ENCODE measurements around the gene SP8. TPM values are rescaled to one million over a fixed set of nuclear protein-coding genes. Genes with fewer than 3 reads are reported as not detected.

SP8 gene
- polyA plus RNA-seq, 3 donors = not detected

- Mint-ChIP-seq H3K27me3 (ENCODE audit: low read depth in 3 of 3) (peaks cover 0 to 2% (median 2%) of the 10 kb centered on the region in 3 donors), H3K9me3 (peaks cover 0 to 3% (median 0%) of the 10 kb centered on the region in 7 donors), H3K4me1 (no peaks in the 10 kb centered on the region), H3K36me3 (no peaks in the 10 kb centered on the region), H3K4me3 (no peak overlapping the region), H3K27ac (no peak overlapping the region)
- no peaks in the 10 kb centered on the region for H4K20me1 ChIP-seq (ENCODE audit: insufficient read depth, low read length)
- no peaks in the 10 kb centered on the region for H3K79me2 ChIP-seq (ENCODE audit: insufficient read depth, low read length)
- H3K4me3 ChIP-seq (replicated peaks in 1 of 3; ENCODE audit: low read depth in 2 of 3, low read length in 3 of 3) = no peak overlapping the region
- no peaks in the 10 kb centered on the region for H3K36me3 ChIP-seq (replicated peaks in 1 of 2; ENCODE audit: control insufficient read depth in 1 of 2, insufficient read depth in 2 of 2, low read length in 2 of 2)
- H3K9me3 ChIP-seq (replicated peaks in 1 of 2; ENCODE audit: control insufficient read depth in 1 of 2, insufficient read depth in 1 of 2, low read length in 2 of 2) = no peaks in the 10 kb centered on the region
- no peaks in the 10 kb centered on the region for H3K27me3 ChIP-seq (ENCODE audit: control insufficient read depth in 2 of 2, insufficient read depth in 2 of 2, low read length in 2 of 2)
- no peak for DNase-seq
- H3K4me2 ChIP-seq (replicated peaks; ENCODE audit: extremely low read depth, low read length, poor library complexity, severe bottlenecking) = no peak overlapping the region
- no peak overlapping the region for H3K27ac ChIP-seq (ENCODE audit: low read depth in 1 of 2, low read length in 2 of 2)
- WGBS (ENCODE audit: insufficient coverage) = 98% methylated on average over 7 of the region's 11 CpGs
- no peak for TF ChIP-seq CTCF (IDR thresholded peaks at IDR 0.05)
- intact Hi-C loops (cut with micrococcal nuclease) = no loop called here
- H2AFZ ChIP-seq (ENCODE audit: insufficient read depth, low read depth, low read length, poor library complexity, severe bottlenecking) = no peak overlapping the region
- no peak overlapping the region for H3K9ac ChIP-seq (ENCODE audit: insufficient read depth, low read length, poor library complexity, severe bottlenecking)
- H3K4me1 ChIP-seq (ENCODE audit: control insufficient read depth in 1 of 2, insufficient read depth in 2 of 2, low read length in 2 of 2) = no peaks in the 10 kb centered on the region
Observed at GRCh38 chr7:20738518-20739481, 47.9 kb downstream of the SP8 start.

- Histone ChIP-seq H3K4me2 (replicated peaks; ENCODE audit: extremely low read depth, low read length, poor library complexity, severe bottlenecking) (no peak overlapping the region), H3K36me3 (replicated peaks in 1 of 2; ENCODE audit: control insufficient read depth in 1 of 2, insufficient read depth in 2 of 2, low read length in 2 of 2) (no peaks in the 10 kb centered on the region), H3K9me3 (replicated peaks in 1 of 2; ENCODE audit: control insufficient read depth in 1 of 2, insufficient read depth in 1 of 2, low read length in 2 of 2) (no peaks in the 10 kb centered on the region), H4K20me1 (ENCODE audit: insufficient read depth, low read length) (no peaks in the 10 kb centered on the region), H2AFZ (ENCODE audit: insufficient read depth, low read depth, low read length, poor library complexity, severe bottlenecking) (no peak overlapping the region), H3K79me2 (ENCODE audit: insufficient read depth, low read length) (no peaks in the 10 kb centered on the region), H3K27ac (ENCODE audit: low read depth in 1 of 2, low read length in 2 of 2) (no peak overlapping the region), H3K4me1 (ENCODE audit: control insufficient read depth in 1 of 2, insufficient read depth in 2 of 2, low read length in 2 of 2) (no peaks in the 10 kb centered on the region), H3K4me3 (replicated peaks in 1 of 3; ENCODE audit: low read depth in 2 of 3, low read length in 3 of 3) (no peak overlapping the region), H3K9ac (ENCODE audit: insufficient read depth, low read length, poor library complexity, severe bottlenecking) (no peak overlapping the region), H3K27me3 (ENCODE audit: control insufficient read depth in 2 of 2, insufficient read depth in 2 of 2, low read length in 2 of 2) (no peaks in the 10 kb centered on the region)
- H3K9me3 Mint-ChIP-seq = peaks cover 0 to 6% (median 0%) of the 10 kb centered on the region in 7 donors
- no peak overlapping the region for H3K4me3 Mint-ChIP-seq
- 98% methylated on average over 4 of the region's 5 CpGs for WGBS (ENCODE audit: insufficient coverage)
- H3K36me3 Mint-ChIP-seq = no peaks in the 10 kb centered on the region
- intact Hi-C loops (cut with micrococcal nuclease) = no loop called here
- H3K4me1 Mint-ChIP-seq = no peaks in the 10 kb centered on the region
- no peak for TF ChIP-seq CTCF (IDR thresholded peaks at IDR 0.05)
- no peak overlapping the region for H3K27ac Mint-ChIP-seq
- H3K27me3 Mint-ChIP-seq (ENCODE audit: low read depth in 3 of 3) = peaks cover 0 to 5% (median 0%) of the 10 kb centered on the region in 3 donors
- DNase-seq = no peak
Observed at GRCh38 chr7:20737840-20738448, 48.7 kb downstream of the SP8 start.
